Frontal cortex (tissue), 4 donors: ENCODE data around the gene HIGD1B. TPM values are rescaled to one million over a fixed set of nuclear protein-coding genes. Genes with fewer than 3 reads are reported as not detected.
"Not testable (repeated sequence)": the region's sequence is repeated elsewhere in the genome, so short reads cannot be mapped to it uniquely, and the experiment has no call there.

Source experiments
- DNase-seq, 2 donors: peaks; one replicate each; pipeline ENCODE4 v3.0.0; 2012; ENCODE audit warnings: low spot score in 2 of 2
- FAIRE-seq: peaks from 2 replicates; lab custom pipeline; 2012; peaks lifted over from hg19 to GRCh38; lab: Jason Lieb, UNC
- total RNA-seq: library from RNA; depleted of rRNA; stranded (reverse); fragments of >200 nt; gene quantifications from one replicate; pipeline ENCODE4 v1.2.3, GENCODE V29; 2014
- donor health status: control.
- donor health status: control.
- donor health status: control.

Gene HIGD1B
- total RNA-seq: 3.7 TPM

- FAIRE-seq: no peak
Measured at GRCh38 chr17:44847586-44847985, at the start of gene HIGD1B. HIGD1B (plus strand) TSS chr17:44847883; CDS start chr17:44848153, 270 bp downstream.

GRCh38 chr17:44798356-44798755 lies 49.3 kb upstream of the HIGD1B start:
- FAIRE-seq: no peak
- DNase-seq: no peak

More at GRCh38 chr17:44847586-44847985, at the start of gene HIGD1B:
- DNase-seq: no peak

- DNase-seq (no peak), FAIRE-seq (no peak)
Measured at GRCh38 chr17:44801880-44802279, 45.8 kb upstream of the HIGD1B start.

DNA sequence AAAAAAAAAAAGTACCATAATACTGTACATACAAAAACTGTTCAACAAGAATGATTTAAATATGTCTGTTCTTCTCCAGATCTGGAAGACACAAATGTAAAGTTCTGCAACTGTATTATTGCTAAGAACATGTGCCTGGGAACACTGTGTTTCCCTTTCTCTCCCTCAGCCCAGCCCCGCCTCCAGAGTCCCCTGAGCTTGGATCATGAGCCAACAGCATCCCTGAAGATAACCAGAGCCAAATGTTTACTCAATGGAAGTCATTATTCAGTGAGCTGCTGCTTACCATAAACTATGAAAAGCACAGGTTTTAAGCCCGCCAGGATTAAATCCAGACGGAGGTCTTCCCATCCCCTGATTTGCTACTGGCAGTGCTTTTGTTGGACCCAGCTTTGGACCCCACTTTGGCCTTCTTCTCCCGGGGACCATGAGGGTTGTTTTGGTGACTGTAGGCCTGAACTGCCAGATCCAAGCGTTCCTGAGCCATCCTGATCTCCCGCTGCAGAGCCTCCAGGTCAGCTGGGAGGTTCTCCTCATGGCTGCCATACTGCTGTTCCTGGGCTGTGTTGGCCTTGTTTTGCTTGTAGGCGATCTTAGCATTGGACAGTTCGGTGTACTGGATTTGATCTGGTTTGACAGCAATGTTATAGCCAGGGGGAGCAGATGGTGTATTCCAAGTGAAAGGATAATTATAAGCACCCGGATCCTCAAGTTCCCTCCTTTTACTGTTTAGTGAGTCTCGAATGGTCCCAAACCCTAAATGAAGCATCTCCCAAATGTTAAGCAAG lies 43.2 kb upstream of the HIGD1B start:
- FAIRE-seq (no peak), DNase-seq (no peak)

DNA sequence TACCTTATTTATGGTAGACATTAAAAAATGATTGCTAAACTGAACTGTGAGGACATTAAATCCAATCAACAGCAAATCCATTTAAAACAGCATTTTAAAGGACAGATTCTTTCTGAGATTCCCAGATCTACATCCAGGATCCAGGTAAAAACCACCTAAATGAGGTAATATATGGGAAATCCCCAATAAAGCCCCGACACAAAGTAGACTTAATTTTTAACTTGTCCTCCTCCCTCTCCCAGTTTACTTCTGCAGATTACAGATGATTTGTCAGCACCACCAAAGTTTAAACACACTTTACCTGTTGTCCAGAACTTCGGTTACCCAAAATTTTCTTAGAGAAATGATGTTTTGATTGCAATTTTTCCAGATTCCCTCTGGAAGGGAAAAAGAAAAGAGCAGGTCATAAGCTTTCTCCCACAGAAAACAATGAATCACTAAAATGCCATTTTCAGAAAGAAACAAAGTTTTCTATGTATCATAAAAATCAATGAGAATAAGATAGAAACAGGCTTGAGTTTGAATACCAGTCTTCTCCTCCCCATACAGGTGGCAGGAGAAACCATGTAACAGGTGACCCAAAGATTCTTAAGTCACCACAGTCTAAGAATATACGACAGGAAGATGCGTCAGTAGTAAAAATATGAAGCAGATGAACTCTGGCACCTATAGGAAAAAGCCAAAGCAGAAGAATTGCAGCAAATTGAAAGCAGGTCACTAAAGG lies 40.4 kb upstream of the HIGD1B start:
- DNase-seq: no peak
- no peak for FAIRE-seq

GRCh38 chr17:44807817-44808155 lies 39.9 kb upstream of the HIGD1B start:
- no peak for FAIRE-seq

DNA sequence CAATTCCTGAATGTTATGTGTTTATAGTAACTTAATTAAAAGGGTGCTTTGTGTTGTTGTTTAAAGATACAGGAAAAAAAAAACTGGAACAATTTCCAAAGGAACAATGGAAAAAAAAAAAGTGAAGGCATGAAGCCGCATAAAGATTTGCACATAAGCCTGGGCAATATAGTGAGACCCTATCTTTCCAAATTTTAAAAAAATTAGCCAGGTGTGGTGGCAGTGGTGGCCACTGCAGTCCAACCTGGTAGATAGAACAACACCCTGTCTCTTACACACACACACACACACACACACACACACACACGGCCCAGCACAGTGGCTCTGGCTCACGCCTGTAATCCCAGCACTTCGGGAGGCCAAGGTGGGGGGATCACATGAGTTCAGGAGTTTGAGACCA lies 39.5 kb upstream of the HIGD1B start:
- no peak for FAIRE-seq
- DNase-seq: no peak

More at GRCh38 chr17:44807817-44808155, 39.9 kb upstream of the HIGD1B start:
- DNase-seq: no peak

- DNase-seq, FAIRE-seq: not testable (repeated sequence)
Measured at GRCh38 chr17:44808656-44809388, 38.9 kb upstream of the HIGD1B start.

GRCh38 chr17:44812263-44812662 lies 35.4 kb upstream of the HIGD1B start:
- DNase-seq: no peak
- FAIRE-seq: no peak

DNA sequence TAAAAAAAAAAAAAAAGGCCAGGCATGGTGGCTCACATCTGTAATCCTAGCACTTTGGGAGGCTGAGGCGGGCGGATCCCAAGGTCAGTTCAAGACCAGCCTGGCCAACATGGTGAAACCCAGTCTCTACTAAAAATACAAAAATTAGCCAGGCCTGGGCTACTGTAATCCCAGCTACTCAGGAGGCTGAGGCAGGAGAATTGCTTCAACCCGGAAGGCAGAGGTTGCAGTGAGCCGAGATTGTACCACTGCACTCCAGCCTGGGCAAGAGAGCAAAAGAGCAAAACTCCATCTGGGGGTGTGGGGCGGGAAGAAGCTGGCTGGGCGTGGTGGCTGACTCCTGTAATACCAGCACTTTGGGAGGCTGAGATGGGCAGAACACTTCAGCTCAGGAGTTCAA lies 29.2 kb upstream of the HIGD1B start:
- DNase-seq, FAIRE-seq: not testable (repeated sequence)

GRCh38 chr17:44820631-44821212 lies 27.0 kb upstream of the HIGD1B start:
- no peak for FAIRE-seq
- no peak for DNase-seq

DNA sequence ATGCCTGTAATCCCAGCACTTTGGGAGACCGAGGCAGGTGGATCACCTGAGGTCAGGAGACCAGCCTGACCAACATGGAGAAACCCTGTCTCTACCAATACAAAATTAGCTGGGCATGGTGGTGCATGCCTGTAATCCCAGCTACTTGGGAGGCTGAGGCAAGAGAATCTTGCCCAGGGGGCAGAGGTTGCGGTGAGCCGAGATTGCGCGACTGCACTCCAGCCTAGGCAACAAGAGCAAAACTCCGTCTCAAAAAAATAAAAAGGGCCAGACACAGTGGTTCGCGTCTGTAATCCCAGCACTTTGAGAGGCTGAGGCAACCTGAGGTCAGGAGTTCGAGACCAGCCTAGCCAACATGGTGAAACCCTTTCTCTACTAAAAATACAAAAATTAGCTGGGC lies 22.4 kb upstream of the HIGD1B start:
- DNase-seq, FAIRE-seq: not testable (repeated sequence)

DNA sequence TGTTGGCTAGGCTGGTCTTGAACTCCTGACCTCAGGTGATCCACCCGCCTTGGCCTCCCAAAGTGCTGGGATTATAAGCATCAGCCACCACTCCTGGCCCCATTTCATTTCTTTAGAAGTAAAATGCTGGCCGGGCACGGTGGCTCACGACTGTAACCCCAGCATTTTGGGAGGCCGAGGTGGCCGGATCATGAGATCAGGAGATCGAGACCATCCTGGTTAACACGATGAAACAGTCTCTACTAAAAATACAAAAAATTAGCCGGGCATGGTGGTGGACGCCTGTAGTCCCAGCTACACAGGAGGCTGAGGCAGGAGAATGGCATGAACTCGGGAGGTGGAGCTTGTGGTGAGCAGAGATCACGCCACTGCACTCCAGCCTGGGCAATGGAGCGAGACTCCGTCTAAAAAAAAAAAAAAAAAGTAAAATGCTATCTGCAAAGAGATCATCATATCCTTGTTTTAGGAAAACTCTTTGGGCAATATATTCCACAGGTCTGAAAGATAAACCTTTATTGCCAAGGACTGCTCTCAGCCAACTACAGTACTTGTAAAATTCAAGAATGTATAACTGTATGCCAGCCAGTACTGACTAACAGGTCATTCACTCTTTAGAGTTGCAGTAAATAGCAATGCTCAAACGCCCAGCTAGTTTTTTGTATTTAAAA lies 21.4 kb upstream of the HIGD1B start:
- DNase-seq (no peak), FAIRE-seq (no peak)

DNA sequence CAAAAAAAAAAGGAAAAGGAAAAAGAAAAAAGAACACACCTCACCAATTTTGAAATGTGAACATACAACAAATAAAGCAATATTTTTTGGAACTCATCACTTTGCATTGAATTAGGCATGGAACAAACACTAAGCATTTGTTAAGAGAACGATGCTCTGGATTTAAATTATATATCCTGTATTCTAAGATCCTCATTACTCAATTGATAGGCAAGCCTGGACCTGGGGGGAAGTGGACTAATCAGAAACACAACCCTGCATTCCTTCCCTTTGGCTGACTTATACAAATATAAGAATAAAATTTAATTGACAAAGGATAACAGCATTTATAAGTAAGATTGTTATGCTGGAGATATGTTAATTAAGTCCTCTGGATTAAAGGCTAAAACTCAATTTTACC lies 19.8 kb upstream of the HIGD1B start:
- FAIRE-seq (no peak), DNase-seq (no peak)

DNA sequence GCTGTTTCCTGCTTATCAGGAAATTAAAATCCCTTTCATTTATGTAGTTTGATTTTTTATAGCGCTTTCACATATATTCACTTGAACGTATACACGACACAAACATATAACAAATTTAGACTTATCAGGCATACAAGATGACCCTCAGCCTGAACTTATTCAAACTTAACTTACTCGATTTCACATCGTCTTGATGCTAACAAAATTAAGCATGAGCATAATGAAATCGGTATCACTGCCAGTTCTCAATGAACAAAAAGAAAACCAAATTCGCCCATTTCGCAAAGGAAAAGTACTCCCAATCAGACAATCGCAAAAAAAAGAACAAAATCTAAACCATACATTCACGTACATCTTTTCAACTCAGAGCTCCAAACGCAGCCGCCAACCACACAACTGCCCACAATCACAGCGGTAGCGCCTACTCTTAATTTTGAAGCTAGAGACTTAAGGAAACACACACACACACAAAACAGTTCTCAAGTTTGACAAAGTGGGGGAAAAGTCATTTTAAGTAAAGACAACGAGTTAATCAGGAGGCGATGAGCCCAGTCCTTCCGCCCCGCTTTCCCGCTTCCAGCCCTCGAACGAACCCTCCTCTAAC lies 18.7 kb upstream of the HIGD1B start:
- FAIRE-seq (no peak), DNase-seq (no peak)

DNA sequence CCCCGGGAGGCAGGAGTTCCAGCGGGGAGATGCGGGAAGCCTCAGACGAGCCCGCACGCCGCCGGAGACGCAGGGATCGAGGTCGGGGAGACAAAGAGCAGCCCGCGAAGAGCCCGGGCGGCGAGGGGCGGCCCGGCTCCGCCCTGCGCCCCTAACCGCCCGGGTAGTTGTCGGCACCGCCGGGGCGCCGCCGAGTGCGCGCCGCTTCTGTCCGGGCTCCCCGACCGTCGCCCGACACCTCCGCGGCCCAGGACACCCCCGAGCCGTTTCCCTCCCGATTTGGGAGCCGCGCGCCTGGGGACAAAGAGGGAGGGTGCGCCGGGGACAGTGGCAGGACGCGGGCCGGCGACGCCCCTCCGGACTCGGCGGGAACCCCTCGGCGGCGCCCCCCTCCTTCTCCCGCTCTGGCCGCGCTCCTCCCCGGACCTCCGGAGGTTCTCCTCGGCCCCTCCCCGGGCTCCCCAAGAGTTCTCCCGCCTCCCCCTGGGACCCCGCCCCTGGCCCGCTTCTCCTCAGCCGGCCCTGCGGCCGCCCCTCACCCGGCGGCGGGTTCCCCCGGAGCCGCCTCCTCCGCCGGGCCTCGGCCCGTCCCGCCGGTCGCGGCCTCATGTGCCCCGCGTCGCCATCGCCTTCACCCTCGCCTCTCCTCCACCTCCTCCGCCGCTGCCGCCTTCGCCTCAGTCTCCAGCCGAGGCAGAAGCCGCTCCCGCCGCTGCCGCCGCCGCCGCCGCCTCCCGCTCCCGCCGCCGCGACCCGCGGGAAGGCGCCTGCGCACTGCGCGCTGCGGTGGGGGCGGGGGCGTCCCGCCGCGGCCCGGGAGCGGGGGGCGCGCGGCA lies 17.9 kb upstream of the HIGD1B start, which contains the start of gene GJC1:
Gene GJC1 (minus strand): TSS at position 765 of the 836 bp plus-strand sequence. CDS start 24,470 bp downstream, outside the sequence.
- peak; percentile 44 for DNase-seq
- FAIRE-seq: no peak

GRCh38 chr17:44830359-44831288 lies 17.1 kb upstream of the HIGD1B start:
- DNase-seq (no peak), FAIRE-seq (no peak)
